IPS DF 6.9 (cell line): Measurements from ENCODE around the gene THOC5.
"Not testable (repeated sequence)": the region's sequence is repeated elsewhere in the genome, so short reads cannot be mapped to it uniquely, and the experiment has no call there.

Experiments used
- DNase-seq: peaks from one replicate; pipeline ENCODE4 v3.0.0-alpha.2; 2013; ENCODE audit warnings: low read depth, low spot score
- H3K27ac ChIP-seq: one replicate; pipeline ENCODE4 v1.5.1; 2013; ENCODE audit warnings: low read length, control low read depth
- H3K27me3 ChIP-seq: 2 replicates; pipeline ENCODE4 v1.6.1; 2013; ENCODE audit warnings: mild to moderate bottlenecking, low read length; ENCODE audit not compliant: control insufficient read depth, insufficient read depth
- H3K36me3 ChIP-seq: 2 replicates; pipeline ENCODE4 v1.6.1; 2013; ENCODE audit warnings: low read length; ENCODE audit not compliant: control insufficient read depth, insufficient read depth
- H3K4me1 ChIP-seq: 2 replicates; pipeline ENCODE4 v1.6.1; 2013; ENCODE audit warnings: low read length; ENCODE audit not compliant: control insufficient read depth, insufficient read depth
- H3K4me3 ChIP-seq: 2 replicates; pipeline ENCODE4 v1.5.1; 2013; ENCODE audit warnings: mild to moderate bottlenecking, low read length
- H3K9me3 ChIP-seq: 2 replicates; pipeline ENCODE4 v1.6.1; 2013; ENCODE audit warnings: low read length, inconsistent platforms; ENCODE audit not compliant: control insufficient read depth, insufficient read depth
- WGBS: extraction: QIAGEN DNeasy Blood & Tissue Kit; methylation state at CpG from one replicate; pipeline ENCODE4 v1.1.7; 2013; ENCODE audit warnings: mixed read lengths, missing lambda C conversion rate; ENCODE audit not compliant: insufficient read length, insufficient coverage; 5-methylcytosine and 5-hydroxymethylcytosine counted together

THOC5 gene

DNA sequence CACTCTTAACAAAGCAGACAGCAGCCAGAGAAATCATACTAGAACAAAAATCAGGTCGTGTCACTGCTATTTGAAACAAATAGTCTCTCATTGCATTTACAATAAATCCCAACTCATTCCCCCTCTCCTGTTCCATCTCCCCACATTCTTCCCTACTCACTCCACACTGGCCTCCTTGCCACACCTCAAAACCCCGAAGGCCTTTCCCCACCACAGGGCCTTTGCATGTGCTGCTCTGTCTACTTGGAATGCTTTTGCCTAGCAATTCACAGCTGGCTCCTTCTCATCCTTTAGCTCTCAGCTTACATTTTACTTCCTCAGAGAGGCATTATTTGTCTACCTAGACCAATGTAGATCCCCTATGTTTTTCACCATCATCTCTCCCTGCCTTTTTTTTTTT, 6.3 kb upstream of the THOC5 start:
- H3K4me1 ChIP-seq, result no peaks in the 10 kb centered on the region
- WGBS, result no CpG with 5 or more reads among the region's 2 CpGs
- H3K4me3 ChIP-seq, result no peak overlapping the region
- peaks cover 39% of the 10 kb centered on the region for H3K36me3 ChIP-seq
- H3K27ac ChIP-seq, result no peak overlapping the region
- no peaks in the 10 kb centered on the region for H3K9me3 ChIP-seq
- no peak for DNase-seq
- no peaks in the 10 kb centered on the region for H3K27me3 ChIP-seq

DNA sequence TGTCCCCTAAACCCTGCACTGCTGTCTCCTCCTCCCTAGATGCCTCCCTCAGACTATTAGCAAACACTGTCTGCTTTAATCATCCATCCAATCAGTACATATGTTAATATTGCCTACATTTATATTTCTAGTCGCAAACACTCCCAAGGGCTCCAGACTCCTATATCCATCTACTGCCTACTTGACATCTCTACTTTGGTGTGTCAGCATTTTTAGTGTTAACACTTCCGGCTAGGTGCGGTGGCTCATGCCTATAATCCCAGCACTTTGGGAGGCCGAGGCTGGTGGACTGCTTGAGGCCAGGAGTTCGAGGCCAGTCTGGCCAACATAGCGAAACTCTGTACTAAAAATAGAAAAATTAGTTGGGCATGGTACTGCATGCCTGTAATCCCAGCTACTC, 5.5 kb upstream of the THOC5 start:
- H3K36me3 ChIP-seq, result peaks cover 39% of the 10 kb centered on the region
- no CpG with 5 or more reads among the region's 6 CpGs for WGBS
- H3K9me3 ChIP-seq, result no peaks in the 10 kb centered on the region
- no peak for DNase-seq
- no peaks in the 10 kb centered on the region for H3K4me1 ChIP-seq
- H3K27ac ChIP-seq, result no peak overlapping the region
- H3K4me3 ChIP-seq, result no peak overlapping the region
- no peaks in the 10 kb centered on the region for H3K27me3 ChIP-seq

DNA sequence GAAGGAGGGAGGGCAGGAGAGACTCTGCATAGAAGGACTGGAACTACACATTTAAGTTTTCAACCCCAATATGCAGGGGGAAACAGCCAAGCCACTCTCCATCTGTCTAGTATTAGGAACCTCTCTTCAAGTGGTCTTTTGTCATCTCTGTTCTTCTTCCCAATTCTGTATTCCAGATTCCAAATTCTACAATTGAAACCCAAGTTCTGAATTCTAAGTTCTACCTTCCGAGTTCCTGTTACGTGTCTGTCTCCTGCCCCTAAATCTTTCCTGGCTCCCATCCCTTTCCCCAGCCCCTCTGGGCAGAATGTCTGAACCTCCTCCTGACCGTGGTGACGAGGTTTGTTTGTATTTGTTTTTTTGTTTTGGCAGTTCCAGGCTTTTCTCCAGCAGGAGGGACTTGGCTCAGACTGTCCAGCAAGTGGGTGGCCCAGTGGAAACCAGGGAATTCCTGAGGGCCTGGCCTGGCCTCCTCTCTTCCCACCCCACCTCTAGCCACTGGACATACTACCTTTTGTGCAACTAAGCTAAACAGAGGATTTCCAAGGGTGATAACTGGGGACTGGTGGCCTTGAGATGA, 1.6 kb upstream of the THOC5 start:
- Histone ChIP-seq H3K27ac (no peak overlapping the region), H3K4me1 (no peaks in the 10 kb centered on the region), H3K27me3 (no peaks in the 10 kb centered on the region), H3K36me3 (peaks cover 25% of the 10 kb centered on the region), H3K9me3 (no peaks in the 10 kb centered on the region), H3K4me3 (no peak overlapping the region)
- WGBS, result no CpG with 5 or more reads among the region's 4 CpGs
- no peak for DNase-seq

DNA sequence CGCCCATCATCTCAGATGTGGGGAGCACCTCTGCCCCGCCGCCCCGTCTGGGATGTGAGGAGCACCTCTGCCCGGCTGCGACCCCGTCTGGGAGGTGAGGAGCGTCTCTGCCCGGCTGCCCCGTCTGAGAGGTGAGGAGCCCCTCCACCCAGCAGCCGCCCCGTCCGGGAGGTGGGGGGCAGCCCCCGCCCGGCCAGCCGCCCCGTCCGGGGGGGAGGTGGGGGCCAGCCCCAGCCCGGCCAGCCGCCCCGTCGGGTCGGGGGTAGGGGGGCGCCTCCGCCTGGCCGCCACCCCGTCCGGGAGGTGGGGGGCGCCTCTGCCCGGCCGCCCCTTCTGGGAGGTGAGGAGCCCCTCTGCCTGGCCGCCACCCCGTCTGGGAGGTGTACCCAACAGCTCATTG, 1.2 kb downstream of the THOC5 start:
- not testable (repeated sequence) for H3K4me1 ChIP-seq, H3K9me3 ChIP-seq, DNase-seq, H3K27me3 ChIP-seq, H3K27ac ChIP-seq, H3K4me3 ChIP-seq
- WGBS, result no CpG with 5 or more reads among the region's 33 CpGs
- peaks cover 24% of the 10 kb centered on the region for H3K36me3 ChIP-seq

DNA sequence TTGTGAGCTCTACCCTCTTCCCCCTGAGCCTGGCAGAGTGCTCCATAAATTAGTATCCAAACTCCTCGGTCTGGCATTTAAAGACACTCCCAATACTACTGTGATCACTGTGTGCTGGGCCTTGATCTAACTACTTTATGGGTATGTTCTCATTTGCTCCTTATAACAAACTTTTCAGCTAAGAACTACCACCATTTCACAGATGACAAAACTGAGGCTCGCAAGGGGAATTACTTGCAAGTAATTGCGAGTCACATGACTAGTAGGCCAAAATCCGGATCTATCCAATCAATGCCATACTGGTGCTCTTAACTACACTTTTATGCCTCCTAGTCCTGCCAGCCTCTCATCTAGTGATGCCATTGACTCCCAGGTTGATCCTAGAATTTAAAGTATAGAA, 3.6 kb downstream of the THOC5 start:
- no peak for DNase-seq
- Histone ChIP-seq H3K27ac (no peak overlapping the region), H3K9me3 (no peaks in the 10 kb centered on the region), H3K36me3 (peaks cover 13% of the 10 kb centered on the region), H3K27me3 (no peaks in the 10 kb centered on the region), H3K4me1 (no peaks in the 10 kb centered on the region), H3K4me3 (no peak overlapping the region)
- no CpG with 5 or more reads among the region's 4 CpGs for WGBS

DNA sequence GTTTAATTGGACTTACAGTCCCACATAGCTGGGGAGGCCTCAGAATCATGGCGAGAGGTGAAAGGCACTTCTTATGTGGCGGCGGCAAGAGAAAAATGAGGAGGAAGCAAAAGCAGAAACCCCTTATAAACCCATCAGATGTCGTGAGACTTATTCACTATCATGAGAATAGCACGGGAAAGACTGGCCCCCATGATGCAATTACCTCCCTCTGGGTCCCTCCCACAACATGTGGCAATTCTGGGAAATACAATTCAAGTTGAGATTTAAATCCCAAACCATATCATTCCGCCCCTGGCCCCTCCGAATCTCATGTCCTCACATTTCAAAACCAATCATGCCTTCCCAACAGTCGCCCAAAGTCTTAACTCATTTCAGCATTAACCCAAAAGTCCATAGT, 8.5 kb downstream of the THOC5 start:
- H3K4me1 ChIP-seq, H3K9me3 ChIP-seq, H3K27ac ChIP-seq, H3K4me3 ChIP-seq, H3K27me3 ChIP-seq, DNase-seq: not testable (repeated sequence)
- peaks cover 24% of the 10 kb centered on the region for H3K36me3 ChIP-seq
- WGBS, result no CpG with 5 or more reads among the region's 8 CpGs

GRCh38 chr22:29541845-29542244, 11.7 kb downstream of the THOC5 start:
- H3K27me3 ChIP-seq, result no peaks in the 10 kb centered on the region
- H3K4me1 ChIP-seq, result no peaks in the 10 kb centered on the region
- H3K27ac ChIP-seq, result no peak overlapping the region
- peaks cover 16% of the 10 kb centered on the region for H3K36me3 ChIP-seq
- WGBS, result no CpG with 5 or more reads among the region's 1 CpG
- DNase-seq, result no peak
- H3K4me3 ChIP-seq, result no peak overlapping the region
- no peaks in the 10 kb centered on the region for H3K9me3 ChIP-seq

- H3K36me3 ChIP-seq, result peaks cover 11% of the 10 kb centered on the region; the same call in 1 of the 2 replicates
- no peaks in the 10 kb centered on the region for H3K27me3 ChIP-seq
- H3K4me3 ChIP-seq, result no peak overlapping the region
- DNase-seq, result no peak
- no peak overlapping the region for H3K27ac ChIP-seq
- WGBS, result no CpG with 5 or more reads among the region's 3 CpGs
- no peaks in the 10 kb centered on the region for H3K4me1 ChIP-seq
- no peaks in the 10 kb centered on the region for H3K9me3 ChIP-seq
These were observed 14.5 kb downstream of the THOC5 start for GRCh38 chr22:29539105-29539504.

- no peak overlapping the region for H3K27ac ChIP-seq
- H3K4me3 ChIP-seq, result no peak overlapping the region
- no CpG with 5 or more reads among the region's 3 CpGs for WGBS
- H3K9me3 ChIP-seq, result no peaks in the 10 kb centered on the region
- DNase-seq, result no peak
- no peaks in the 10 kb centered on the region for H3K4me1 ChIP-seq
- H3K27me3 ChIP-seq, result no peaks in the 10 kb centered on the region
- peaks cover 10% of the 10 kb centered on the region; the same call in 1 of the 2 replicates for H3K36me3 ChIP-seq
These were observed 17.1 kb downstream of the THOC5 start for GRCh38 chr22:29536411-29536810.

DNA sequence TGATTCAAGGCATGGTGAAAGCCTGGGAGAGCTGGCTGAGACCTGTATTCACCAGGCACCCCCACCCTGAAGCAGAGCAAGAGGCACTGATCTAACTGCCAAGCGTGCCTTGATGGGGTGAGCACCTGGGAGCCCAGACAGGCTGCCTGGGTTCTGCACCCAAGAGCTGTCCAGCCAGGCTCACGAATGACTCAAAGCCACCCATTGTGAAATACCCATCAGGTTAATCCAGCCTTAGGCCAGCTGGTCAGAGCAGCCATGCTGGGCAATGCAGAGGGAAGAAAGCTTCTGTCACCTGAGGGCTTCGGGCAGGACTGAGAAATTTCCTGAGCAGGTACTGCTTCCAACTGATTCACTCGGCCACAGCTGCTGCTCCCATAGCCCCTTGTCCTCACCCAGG, 22.1 kb downstream of the THOC5 start:
- Histone ChIP-seq H3K9me3 (no peaks in the 10 kb centered on the region), H3K4me1 (no peaks in the 10 kb centered on the region), H3K36me3 (peaks cover 20% of the 10 kb centered on the region), H3K4me3 (no peak overlapping the region), H3K27ac (no peak overlapping the region), H3K27me3 (no peaks in the 10 kb centered on the region)
- WGBS, result no CpG with 5 or more reads among the region's 4 CpGs
- DNase-seq, result no peak

- Histone ChIP-seq H3K36me3 (peaks cover 22% of the 10 kb centered on the region), H3K4me1 (no peaks in the 10 kb centered on the region), H3K27ac (no peak overlapping the region), H3K4me3 (no peak overlapping the region), H3K27me3 (no peaks in the 10 kb centered on the region), H3K9me3 (no peaks in the 10 kb centered on the region)
- DNase-seq, result no peak
- WGBS, result no CpG with 5 or more reads among the region's 4 CpGs
These were observed 22.8 kb downstream of the THOC5 start for GRCh38 chr22:29530716-29531115.
